Mucosa of descending colon (tissue), 3 donors: ENCODE measurements around the gene COA8. TPM values are rescaled to one million over a fixed set of nuclear protein-coding genes. Genes with fewer than 3 reads are reported as not detected.
A peak's percentile ranks its signal among the peaks of the same experiment; 100 is the strongest.

ENCODE experiments used
- ATAC-seq: fragments of 200-7000 bp; cut with Tn5 transposase; one replicate; pipeline ENCODE4 v1.9.1; 2020; ENCODE audit warnings: mild to moderate bottlenecking, moderate library complexity
- DNase-seq, 3 donors: peaks; one replicate each; pipeline ENCODE4 v3.0.0-alpha.2; 2020
- H3K36me3 ChIP-seq: fragments of 200-600 bp; one replicate; pipeline ENCODE4 v1.8.0; 2021; ENCODE audit warnings: low read depth, mild to moderate bottlenecking
- H3K4me1 ChIP-seq: fragments of 200-600 bp; one replicate; pipeline ENCODE4 v1.8.0; 2021; ENCODE audit warnings: low read depth, mild to moderate bottlenecking
- H3K4me3 ChIP-seq: fragments of 200-600 bp; one replicate; pipeline ENCODE4 v1.8.0; 2021; ENCODE audit warnings: mild to moderate bottlenecking
- H3K9me3 ChIP-seq: fragments of 200-600 bp; one replicate; pipeline ENCODE4 v1.8.0; 2021; ENCODE audit warnings: mild to moderate bottlenecking
- CTCF ChIP-seq: fragments of 200-600 bp; IDR thresholded peaks from one replicate; pipeline ENCODE4 v1.8.0; 2022; ENCODE audit warnings: antibody characterized with exemption, mild to moderate bottlenecking
- intact Hi-C, 2 donors: fragments of 100-400 bp; cut with DNase I in 1 of 2; cut with micrococcal nuclease in 1 of 2; formaldehyde crosslinking; loops; one replicate each; pipeline versions ENCODE4 v1.11.0 to v1.11.1; 2022; cut with DNase I, micrococcal nuclease
- total RNA-seq, 3 donors: library from RNA; stranded (reverse); fragmentation: NEBNext Ultra II Directional in 2 of 3; extraction: Animal tissue kit (Norgen Biotek cat#: 25700) in 2 of 3; gene quantifications; one replicate each; pipeline versions ENCODE4 v1.2.1 to v1.2.4, GENCODE V29; 2021 to 2023
- donor health status: DM: no; HTN: no; CAD: no; lungs with moderate emphysema.
- donor health status: DM: no; HTN: no; CAD: no.
- donor health status: DM: no; HTN: yes; CAD: no.

Gene COA8
- total RNA-seq, 3 donors from 2014 or later, result 29.3 to 47.3 (median 36.5) TPM

GRCh38 chr14:103543721-103544387 is 18.9 kb upstream of the COA8 start:
- intact Hi-C loops, result no loop called here

GRCh38 chr14:103544388-103545218 is 18.2 kb upstream of the COA8 start:
- DNase-seq (peak in 2 of 3 donors; percentile 62 to 65), ATAC-seq (no peak)
- intact Hi-C loops, result loop anchor here in 1 of 2 donors (5.0 kb wide), 1 partner anchor 42 kb away; no protein-coding TSS in a partner anchor
- H3K4me3 ChIP-seq, result no peak overlapping the region
- peaks cover 46% of the 10 kb centered on the region for H3K4me1 ChIP-seq
- no peaks in the 10 kb centered on the region for H3K9me3 ChIP-seq
- H3K36me3 ChIP-seq, result no peaks in the 10 kb centered on the region
- TF ChIP-seq CTCF, result no peak

More at GRCh38 chr14:103543721-103544387, 18.9 kb upstream of the COA8 start:
- ATAC-seq (no peak), DNase-seq (peak in 2 of 3 donors; percentile 38 to 56)
- Histone ChIP-seq H3K4me1 (peaks cover 54% of the 10 kb centered on the region), H3K9me3 (no peaks in the 10 kb centered on the region), H3K36me3 (no peaks in the 10 kb centered on the region), H3K4me3 (no peak overlapping the region)
- no peak for TF ChIP-seq CTCF

GRCh38 chr14:103545219-103545914 is 17.4 kb upstream of the COA8 start:
- H3K4me1 ChIP-seq, result peaks cover 43% of the 10 kb centered on the region
- DNase-seq, result peak in 2 of 3 donors; percentile 27 to 46
- no peaks in the 10 kb centered on the region for H3K36me3 ChIP-seq
- H3K9me3 ChIP-seq, result no peaks in the 10 kb centered on the region
- intact Hi-C loops, result loop anchor here in 1 of 2 donors (5.0 kb wide), 1 partner anchor 43 kb away; no protein-coding TSS in a partner anchor
- no peak for TF ChIP-seq CTCF
- no peak for ATAC-seq
- no peak overlapping the region for H3K4me3 ChIP-seq

- Histone ChIP-seq H3K4me3 (no peak overlapping the region), H3K9me3 (no peaks in the 10 kb centered on the region), H3K4me1 (peaks cover 42% of the 10 kb centered on the region), H3K36me3 (no peaks in the 10 kb centered on the region)
- no peak for TF ChIP-seq CTCF
- DNase-seq, result peak in 2 of 3 donors; percentile 29 to 50
- ATAC-seq, result no peak
- intact Hi-C loops, result loop anchor here in 1 of 2 donors (5.0 kb wide), 1 partner anchor 44 kb away; no protein-coding TSS in a partner anchor
These were observed 16.7 kb upstream of the COA8 start for GRCh38 chr14:103545915-103546651.
